ENCODE measurements around the gene DSN1. TPM values are rescaled to one million over a fixed set of nuclear protein-coding genes. Genes with fewer than 3 reads are reported as not detected.
A peak's percentile ranks its signal among the peaks of the same experiment; 100 is the strongest.

DSN1 gene
- total RNA-seq, 1 donor, result 16.8 TPM

DNA sequence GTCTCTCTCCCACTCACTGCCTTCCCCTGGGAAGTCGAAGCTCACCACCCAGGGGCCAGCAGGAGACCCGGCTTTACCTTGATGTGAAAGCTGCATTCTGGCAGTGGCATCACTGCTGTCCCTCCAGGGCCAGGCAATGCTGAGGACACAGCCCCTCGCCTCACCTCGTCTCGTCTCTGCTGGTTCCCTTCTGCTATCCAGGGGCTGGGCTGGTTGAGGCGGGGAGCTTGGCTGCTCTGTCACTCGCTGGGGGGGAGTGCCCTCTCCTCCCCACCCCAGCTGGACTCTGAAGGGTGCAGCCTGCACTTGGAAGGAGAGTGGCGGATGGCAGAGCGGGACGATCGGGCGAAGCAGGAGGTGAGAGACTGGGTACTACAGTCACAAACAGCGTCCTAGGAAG, 12.7 kb upstream of the DSN1 start:
- TF ChIP-seq CTCF (IDR thresholded peaks at IDR 0.05; ENCODE audit: insufficient read depth, low read depth, low read length), result no peak
- no peak for DNase-seq (ENCODE audit: low read depth)

GRCh38 chr20:36785308-36785707, 11.7 kb upstream of the DSN1 start:
- no peak for TF ChIP-seq CTCF (IDR thresholded peaks at IDR 0.05; ENCODE audit: insufficient read depth, low read depth, low read length)
- H3K4me3 ChIP-seq (ENCODE audit: low read depth, low read length), result no peak overlapping the region
- no peak for DNase-seq (ENCODE audit: low read depth)

More for the DNA sequence above, 12.7 kb upstream of the DSN1 start:
- H3K4me3 ChIP-seq (ENCODE audit: low read depth, low read length), result no peak overlapping the region

DNA sequence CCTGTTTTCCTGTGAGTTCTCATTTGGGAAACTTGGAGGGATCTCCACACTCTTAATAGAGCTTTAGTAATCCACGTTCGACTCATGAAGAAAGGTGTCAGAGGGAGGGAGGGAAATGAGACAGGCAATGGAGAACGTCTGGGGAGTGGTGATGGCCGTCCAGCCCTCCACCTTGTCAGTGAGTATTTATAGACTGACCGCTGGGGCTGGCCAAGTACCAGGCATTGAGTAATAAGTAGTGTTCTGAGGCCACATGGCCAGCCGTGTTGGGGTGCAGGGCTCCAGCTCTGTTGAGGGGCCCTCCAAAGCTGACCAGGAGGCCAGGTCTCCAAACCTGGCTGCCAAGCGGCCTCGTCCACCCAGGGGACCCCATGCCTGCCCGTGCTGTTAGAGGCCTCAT, 11.3 kb upstream of the DSN1 start:
- no peak for TF ChIP-seq CTCF (IDR thresholded peaks at IDR 0.05; ENCODE audit: insufficient read depth, low read depth, low read length)
- DNase-seq (ENCODE audit: low read depth), result peak; percentile 38
- H3K4me3 ChIP-seq (ENCODE audit: low read depth, low read length), result no peak overlapping the region

DNA sequence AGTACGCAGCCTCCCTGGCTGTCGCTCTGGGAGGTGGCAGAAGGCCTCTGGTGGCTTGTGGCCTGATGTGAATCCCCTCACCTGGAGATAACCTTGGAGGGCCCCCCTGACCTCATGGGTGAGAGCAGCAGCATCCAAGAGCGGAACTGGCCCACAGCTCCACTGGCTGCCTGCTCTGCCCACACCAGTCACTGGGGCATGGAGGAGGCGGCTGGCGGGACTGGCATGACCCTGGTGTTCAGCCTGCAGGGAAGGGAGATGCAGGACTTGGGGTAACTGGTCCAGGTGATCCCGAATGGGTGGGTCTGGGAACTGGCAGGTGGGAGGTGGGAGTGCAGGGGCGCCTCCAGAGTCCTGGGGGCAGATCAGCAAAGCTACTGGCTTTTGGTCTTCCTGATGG, 10.6 kb upstream of the DSN1 start:
- no peak for TF ChIP-seq CTCF (IDR thresholded peaks at IDR 0.05; ENCODE audit: insufficient read depth, low read depth, low read length)
- no peak for DNase-seq (ENCODE audit: low read depth)
- H3K4me3 ChIP-seq (ENCODE audit: low read depth, low read length), result no peak overlapping the region

- DNase-seq (ENCODE audit: low read depth), result no peak
- no peak overlapping the region for H3K4me3 ChIP-seq (ENCODE audit: low read depth, low read length)
- TF ChIP-seq CTCF (IDR thresholded peaks at IDR 0.05; ENCODE audit: insufficient read depth, low read depth, low read length), result no peak
Measured at GRCh38 chr20:36779656-36780025, 6.1 kb upstream of the DSN1 start.

DNA sequence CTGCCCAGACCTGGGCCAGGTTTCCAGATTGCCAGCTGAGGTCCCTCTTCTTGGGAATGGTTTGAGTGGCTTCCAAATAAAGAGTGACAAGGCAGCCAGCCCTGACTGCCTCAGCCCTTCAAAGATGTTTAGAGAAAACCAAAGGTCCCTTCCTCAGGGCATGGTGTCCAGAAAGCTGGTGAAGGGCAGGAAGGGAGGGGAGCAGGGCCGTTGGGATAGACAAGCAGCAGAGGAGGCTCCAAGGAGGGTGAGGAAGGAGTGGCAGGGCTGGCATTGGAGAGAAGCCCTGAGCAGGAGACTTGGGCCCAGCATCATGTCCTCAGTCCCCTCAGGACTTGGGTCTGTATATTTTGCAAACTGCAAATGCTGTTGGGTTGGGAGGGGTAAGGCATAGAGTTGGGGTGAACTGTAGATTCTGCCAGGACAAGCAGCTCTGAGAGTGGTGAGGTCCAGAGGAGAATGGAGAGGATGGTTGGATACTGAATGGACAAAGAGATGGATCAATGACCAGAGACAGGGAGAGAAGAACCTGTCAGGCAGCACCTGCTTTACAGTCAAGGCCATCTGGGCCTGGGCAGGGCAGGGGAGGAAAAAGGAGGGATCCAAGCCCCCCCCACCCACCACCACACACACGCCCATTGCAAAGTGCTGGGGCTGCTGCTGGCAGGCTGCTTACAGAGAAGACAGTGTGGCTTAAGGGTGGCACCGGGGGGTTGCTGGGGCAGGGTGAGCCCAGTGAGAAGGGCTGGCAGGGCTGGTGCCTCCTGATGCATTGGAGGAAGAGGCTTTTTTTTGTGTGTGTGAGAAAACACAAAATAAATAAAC, 5.5 kb upstream of the DSN1 start:
- no peak for DNase-seq (ENCODE audit: low read depth)
- H3K4me3 ChIP-seq (ENCODE audit: low read depth, low read length), result no peak overlapping the region
- no peak for TF ChIP-seq CTCF (IDR thresholded peaks at IDR 0.05; ENCODE audit: insufficient read depth, low read depth, low read length)

- TF ChIP-seq CTCF (IDR thresholded peaks at IDR 0.05; ENCODE audit: insufficient read depth, low read depth, low read length), result no peak
- DNase-seq (ENCODE audit: low read depth), result no peak
- H3K4me3 ChIP-seq (ENCODE audit: low read depth, low read length), result no peak overlapping the region
Measured at GRCh38 chr20:36777576-36777975, 4.0 kb upstream of the DSN1 start.

Data from fibroblast of villous mesenchyme (primary cell).